ENCODE data around the gene LRRC51.
A peak's percentile ranks its signal among the peaks of the same experiment; 100 is the strongest.

Gene LRRC51, protein sequence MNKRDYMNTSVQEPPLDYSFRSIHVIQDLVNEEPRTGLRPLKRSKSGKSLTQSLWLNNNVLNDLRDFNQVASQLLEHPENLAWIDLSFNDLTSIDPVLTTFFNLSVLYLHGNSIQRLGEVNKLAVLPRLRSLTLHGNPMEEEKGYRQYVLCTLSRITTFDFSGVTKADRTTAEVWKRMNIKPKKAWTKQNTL

DNA sequence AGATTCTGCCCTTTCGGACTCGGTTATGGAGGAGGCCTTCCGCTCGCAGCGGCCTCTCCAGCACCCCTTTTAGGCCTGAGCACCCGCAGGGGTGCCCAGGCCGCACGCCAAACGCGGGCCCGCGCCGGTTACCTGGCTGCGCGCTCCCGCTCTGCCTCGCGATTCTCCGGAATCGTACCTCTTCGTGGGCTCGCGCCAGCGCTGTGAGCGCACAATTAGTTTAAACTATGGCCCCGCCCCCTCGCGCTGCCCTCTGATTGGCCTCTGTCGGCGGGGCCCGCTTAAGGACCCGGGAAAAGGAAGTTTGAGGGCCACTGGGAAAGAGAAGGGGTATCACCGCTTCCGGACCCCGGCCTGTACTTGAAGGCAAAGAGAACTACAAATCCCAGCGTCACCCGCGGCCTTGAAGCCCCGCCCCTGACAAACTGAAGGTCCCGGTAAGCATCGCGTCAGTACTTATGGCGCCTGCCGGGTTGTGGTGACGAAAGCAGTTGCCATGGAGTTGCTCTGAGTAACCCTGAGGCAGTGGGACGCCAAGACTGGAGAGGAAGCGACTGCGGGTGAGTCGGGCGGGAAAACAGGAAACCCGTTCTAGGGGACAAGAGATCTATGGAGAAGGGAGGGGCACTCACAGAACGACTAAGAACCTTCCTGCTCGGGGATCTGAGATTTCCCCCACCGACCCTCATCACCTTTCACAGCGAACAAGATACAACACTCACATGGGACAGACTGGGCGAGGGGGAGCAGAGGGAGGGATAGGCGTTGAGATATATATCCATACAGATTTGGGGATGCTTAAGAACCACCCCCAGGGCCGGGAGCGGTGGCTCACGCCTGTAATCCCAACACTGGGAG is at the start of gene LRRC51, which contains the start of gene NUMA1:
Gene LRRC51, plus strand, starts transcription at position 525 of the 858 bp plus-strand sequence. CDS start 8,234 bp downstream, outside the sequence.
Gene NUMA1, minus strand, starts transcription at position 217 of the 858 bp plus-strand sequence. CDS start 44,599 bp downstream, outside the sequence.
- H3K4me3 ChIP-seq (ENCODE audit: low read depth, low read length): peak within 1 kb of the TSS; percentile 83
- peak; percentile 99 for DNase-seq (ENCODE audit: low read depth)
- TF ChIP-seq, protein P1, sequence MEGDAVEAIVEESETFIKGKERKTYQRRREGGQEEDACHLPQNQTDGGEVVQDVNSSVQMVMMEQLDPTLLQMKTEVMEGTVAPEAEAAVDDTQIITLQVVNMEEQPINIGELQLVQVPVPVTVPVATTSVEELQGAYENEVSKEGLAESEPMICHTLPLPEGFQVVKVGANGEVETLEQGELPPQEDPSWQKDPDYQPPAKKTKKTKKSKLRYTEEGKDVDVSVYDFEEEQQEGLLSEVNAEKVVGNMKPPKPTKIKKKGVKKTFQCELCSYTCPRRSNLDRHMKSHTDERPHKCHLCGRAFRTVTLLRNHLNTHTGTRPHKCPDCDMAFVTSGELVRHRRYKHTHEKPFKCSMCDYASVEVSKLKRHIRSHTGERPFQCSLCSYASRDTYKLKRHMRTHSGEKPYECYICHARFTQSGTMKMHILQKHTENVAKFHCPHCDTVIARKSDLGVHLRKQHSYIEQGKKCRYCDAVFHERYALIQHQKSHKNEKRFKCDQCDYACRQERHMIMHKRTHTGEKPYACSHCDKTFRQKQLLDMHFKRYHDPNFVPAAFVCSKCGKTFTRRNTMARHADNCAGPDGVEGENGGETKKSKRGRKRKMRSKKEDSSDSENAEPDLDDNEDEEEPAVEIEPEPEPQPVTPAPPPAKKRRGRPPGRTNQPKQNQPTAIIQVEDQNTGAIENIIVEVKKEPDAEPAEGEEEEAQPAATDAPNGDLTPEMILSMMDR (IDR thresholded peaks at IDR 0.05; ENCODE audit: low read depth, low read length, missing control alignments): no peak

DNA sequence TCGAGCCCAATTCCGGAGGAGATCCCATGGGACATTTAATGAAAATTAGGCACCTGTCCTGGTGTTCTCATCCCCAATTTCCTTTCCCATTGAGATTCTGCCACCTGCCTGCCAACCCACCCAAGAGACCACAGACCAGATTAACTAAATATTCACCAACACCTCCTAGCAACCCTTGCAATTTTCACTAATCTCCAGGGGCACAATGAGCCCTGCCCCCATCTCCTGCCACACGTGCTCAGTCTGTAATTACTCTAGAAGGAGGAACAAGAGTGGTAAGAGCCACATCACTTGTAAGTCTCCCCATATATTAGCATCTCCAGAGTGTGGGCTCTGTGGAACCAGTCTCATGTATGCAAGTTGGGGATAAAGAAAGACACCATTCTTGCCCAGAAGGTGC is 44.0 kb upstream of the LRRC51 start:
- no peak overlapping the region for H3K4me3 ChIP-seq (ENCODE audit: low read depth, low read length)
- TF ChIP-seq, protein P1 (IDR thresholded peaks at IDR 0.05; ENCODE audit: low read depth, low read length, missing control alignments): no peak
- no peak for DNase-seq (ENCODE audit: low read depth)

DNA sequence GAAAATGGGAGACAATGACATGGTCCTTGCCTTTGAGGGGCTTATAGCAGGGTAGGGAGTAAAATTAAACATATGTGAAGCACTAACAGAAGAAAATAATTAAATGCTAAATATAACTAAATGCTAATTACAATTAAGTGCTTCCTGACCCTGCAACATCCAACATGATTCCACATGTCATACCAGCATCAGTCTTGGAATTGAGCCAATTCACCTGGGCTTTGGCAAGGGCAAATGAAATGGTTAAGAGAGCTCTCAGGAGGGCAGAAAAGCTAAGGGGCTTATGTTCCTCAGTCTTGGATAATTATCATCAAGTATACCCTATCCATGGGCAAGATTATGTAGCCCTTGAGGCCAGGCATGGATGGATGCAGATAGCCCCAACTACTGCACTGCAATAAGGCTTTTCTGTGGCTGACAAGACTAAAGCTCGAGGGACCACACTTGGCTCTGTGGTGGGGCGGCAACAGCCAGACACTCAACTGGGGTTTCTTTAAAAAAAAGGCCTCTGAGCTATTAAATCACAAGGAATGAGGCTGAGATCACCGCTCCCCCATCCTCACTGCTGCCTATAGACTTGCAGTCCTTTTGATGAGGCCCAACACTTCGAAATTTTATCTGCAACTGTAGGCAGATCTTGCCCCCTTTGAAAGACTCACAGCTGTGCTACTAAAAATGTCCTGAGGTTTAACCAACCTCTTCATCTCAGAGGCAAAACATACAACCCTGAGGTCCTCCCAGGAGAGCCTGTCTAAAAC is 42.9 kb upstream of the LRRC51 start:
- TF ChIP-seq, protein P1 (IDR thresholded peaks at IDR 0.05; ENCODE audit: low read depth, low read length, missing control alignments): no peak
- no peak for DNase-seq (ENCODE audit: low read depth)
- H3K4me3 ChIP-seq (ENCODE audit: low read depth, low read length): no peak overlapping the region

DNA sequence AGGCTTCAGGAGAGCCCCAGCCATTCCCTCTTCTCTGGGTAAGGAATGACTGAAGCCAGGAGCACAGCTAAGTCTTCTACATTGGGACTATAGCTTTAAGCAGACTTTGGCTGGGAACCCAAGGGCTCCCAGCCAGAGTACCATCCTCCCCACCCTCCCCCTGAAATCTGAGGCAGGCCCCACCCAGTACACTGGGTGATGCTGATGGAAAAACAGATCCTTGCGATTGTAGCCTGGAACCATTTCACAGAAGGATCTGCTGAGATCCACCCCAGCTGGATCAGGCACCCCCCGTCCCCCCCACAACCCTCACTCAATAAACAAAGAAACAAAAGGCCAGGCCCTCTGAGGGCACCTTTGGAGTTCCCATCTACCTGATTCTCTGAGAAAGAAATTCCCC is 42.2 kb upstream of the LRRC51 start:
- DNase-seq (ENCODE audit: low read depth): no peak
- TF ChIP-seq, protein P1 (IDR thresholded peaks at IDR 0.05; ENCODE audit: low read depth, low read length, missing control alignments): no peak
- no peak overlapping the region for H3K4me3 ChIP-seq (ENCODE audit: low read depth, low read length)

DNA sequence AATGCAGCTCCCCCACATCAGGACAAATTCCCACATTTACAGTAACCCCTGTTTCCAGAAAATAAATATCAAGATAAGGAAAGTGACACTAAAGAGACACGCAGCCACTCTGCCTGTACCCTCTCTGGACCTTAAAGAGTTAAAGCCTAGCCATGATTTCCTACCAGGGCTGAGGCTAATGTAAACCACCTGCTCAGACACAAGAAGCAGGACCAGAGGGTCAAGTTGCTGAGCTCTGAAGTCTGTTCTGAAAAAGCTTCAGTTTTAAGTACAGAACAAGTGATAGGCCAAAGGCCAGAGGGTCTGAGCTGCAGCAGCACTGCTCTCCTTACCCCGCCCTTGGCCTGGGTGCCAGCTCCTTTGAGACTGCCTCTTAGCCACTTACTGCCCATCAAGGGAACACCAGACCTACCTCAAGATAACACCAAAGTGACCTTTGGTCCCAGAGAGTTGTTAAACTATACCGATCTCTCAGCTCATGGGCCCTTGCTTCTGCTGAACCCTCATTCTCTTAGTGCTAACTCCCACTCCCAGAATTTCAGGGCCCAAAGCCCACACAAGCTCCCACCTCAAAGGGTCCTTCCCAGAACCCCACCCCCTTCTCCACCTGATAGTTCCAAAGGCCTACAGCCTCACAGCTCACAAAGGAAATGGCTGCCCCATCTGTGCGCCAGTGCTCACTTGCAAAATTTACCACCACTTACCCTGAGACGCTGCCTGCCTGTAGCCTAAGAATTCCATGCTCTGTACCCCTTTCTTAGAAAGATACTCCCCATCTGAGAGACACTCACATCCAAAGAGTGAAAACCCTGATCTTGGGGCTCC is 41.4 kb upstream of the LRRC51 start:
- DNase-seq (ENCODE audit: low read depth): no peak
- no peak overlapping the region; the same call in 1 of the 2 replicates for H3K4me3 ChIP-seq (ENCODE audit: low read depth, low read length)
- TF ChIP-seq, protein P1 (IDR thresholded peaks at IDR 0.05; ENCODE audit: low read depth, low read length, missing control alignments): no peak

DNA sequence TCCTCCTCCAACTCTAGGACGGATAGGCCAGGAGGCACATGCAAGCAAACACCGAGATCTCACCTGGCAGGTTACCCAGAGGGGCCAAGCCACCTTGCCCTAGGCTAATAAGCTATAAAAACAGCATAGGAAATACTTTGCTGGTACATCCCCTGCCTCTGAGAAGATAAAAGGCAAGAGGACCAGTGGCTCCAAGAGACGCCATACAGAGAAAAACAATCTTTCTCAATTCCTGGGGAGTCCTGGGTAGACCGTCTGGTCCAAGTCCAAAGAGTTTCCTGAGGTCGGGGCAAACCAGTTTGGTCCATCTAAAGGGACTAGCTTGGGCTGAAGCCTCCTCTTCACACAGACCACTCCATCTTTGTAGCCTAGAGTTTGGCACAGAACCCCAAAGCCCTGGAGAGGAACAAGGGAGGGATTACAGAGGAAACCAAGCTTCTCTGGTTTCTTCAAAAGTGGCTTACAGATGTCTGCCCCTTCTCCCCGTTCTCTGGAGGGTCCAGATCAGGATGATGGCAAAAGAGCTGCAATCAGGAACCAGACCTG is 40.7 kb upstream of the LRRC51 start:
- TF ChIP-seq, protein P1 (IDR thresholded peaks at IDR 0.05; ENCODE audit: low read depth, low read length, missing control alignments): no peak
- DNase-seq (ENCODE audit: low read depth): no peak
- peak overlapping the region; percentile 72 for H3K4me3 ChIP-seq (ENCODE audit: low read depth, low read length)
